Esophagus squamous epithelium (tissue), 5 donors: ENCODE results near the gene ANKS1B. TPM values are rescaled to one million over a fixed set of nuclear protein-coding genes. Genes with fewer than 3 reads are reported as not detected.

Experiments
- DNase-seq: peaks from one replicate; lab custom pipeline; 2025; lab: John Stamatoyannopoulos, UW
- H3K27ac ChIP-seq, 4 donors: fragments of 200-600 bp; sonication (generic); one replicate each; pipeline ENCODE4 v1.5.1; 2016 to 2019; ENCODE audit warnings: mild to moderate bottlenecking in 1 of 4
- H3K27me3 ChIP-seq, 4 donors: fragments of 200-600 bp; sonication (generic); 1 replicate in 3 of 4; 2 replicates in 1 of 4; pipeline versions ENCODE4 v1.5.1 to v1.6.0; 2017 to 2021; ENCODE audit warnings: antibody characterized with exemption in 1 of 4
- H3K36me3 ChIP-seq, 3 donors: fragments of 200-600 bp; sonication (generic); one replicate each; pipeline ENCODE4 v1.5.1; 2016 to 2019
- H3K4me1 ChIP-seq, 3 donors: fragments of 200-600 bp; sonication (generic); one replicate each; pipeline ENCODE4 v1.5.1; 2017 to 2019
- H3K4me3 ChIP-seq, 4 donors: fragments of 200-600 bp; sonication (generic); 1 replicate in 3 of 4; 2 replicates in 1 of 4; pipeline ENCODE4 v1.5.1; 2016 to 2019; ENCODE audit warnings: mild to moderate bottlenecking in 2 of 4, moderate library complexity in 1 of 4
- H3K9me3 ChIP-seq, 3 donors: fragments of 200-600 bp; sonication (generic); one replicate each; pipeline ENCODE4 v1.5.1; 2016 to 2019
- CTCF ChIP-seq, 6 experiments: fragments of 450-650 bp in 4 of 6; fragments of 200-600 bp in 2 of 6; sonication (generic) in 2 of 6; IDR thresholded peaks; one replicate each; pipeline ENCODE4 v1.5.1; 2016 to 2019; ENCODE audit warnings: antibody characterized with exemption in 6 of 6, mild to moderate bottlenecking in 4 of 6, moderate library complexity in 4 of 6
- POLR2A ChIP-seq, 4 donors: fragments of 450-650 bp; IDR thresholded peaks; one replicate each; pipeline ENCODE4 v1.6.1; 2017; ENCODE audit warnings: antibody characterized with exemption in 4 of 4, mild to moderate bottlenecking in 4 of 4, moderate library complexity in 3 of 4
- WGBS, 2 donors: methylation state at CpG; one replicate each; pipeline ENCODE4 v1.1.5; 2018; 5-methylcytosine and 5-hydroxymethylcytosine counted together
- intact Hi-C: fragments of 100-400 bp; cut with DNase I; formaldehyde crosslinking; loops from one replicate; pipeline ENCODE4 v1.15.0; 2022
- total RNA-seq, 4 donors: library from RNA; depleted of rRNA; stranded (reverse); fragments of >200 nt; gene quantifications; one replicate each; pipeline ENCODE4 v1.1.0, GENCODE V29; 2016
- donor health status: DM: yes; HTN: yes; CAD: no.

Gene ANKS1B
- total RNA-seq, 4 donors from 2014 or later, result 1.6 to 15.8 (median 8.1) TPM

GRCh38 chr12:99079811-99080210 is 904.9 kb downstream of the ANKS1B start:
- no peaks in the 10 kb centered on the region for H3K9me3 ChIP-seq
- TF ChIP-seq POLR2A (IDR thresholded peaks at IDR 0.05) (no peak), CTCF (IDR thresholded peaks at IDR 0.05) (no peak)
- no peak overlapping the region for H3K27ac ChIP-seq
- 91 to 93% methylated on average over 15 of the region's 15 CpGs for WGBS, 2 donors
- no peaks in the 10 kb centered on the region for H3K36me3 ChIP-seq
- no peak for DNase-seq
- H3K27me3 ChIP-seq, result no peaks in the 10 kb centered on the region
- H3K4me3 ChIP-seq, result no peak overlapping the region
- intact Hi-C loops, result no loop called here
- H3K4me1 ChIP-seq, result no peaks in the 10 kb centered on the region

GRCh38 chr12:99068993-99069747 is 915.6 kb downstream of the ANKS1B start:
- DNase-seq, result no peak
- intact Hi-C loops, result no loop called here
- H3K36me3 ChIP-seq, result no peaks in the 10 kb centered on the region
- no peaks in the 10 kb centered on the region for H3K9me3 ChIP-seq
- no peak for TF ChIP-seq CTCF (IDR thresholded peaks at IDR 0.05)
- no peak for TF ChIP-seq POLR2A (IDR thresholded peaks at IDR 0.05)
- no peak overlapping the region for H3K4me3 ChIP-seq
- H3K4me1 ChIP-seq, result no peaks in the 10 kb centered on the region
- 50 to 62% methylated on average over 5 of the region's 5 CpGs for WGBS, 2 donors
- H3K27ac ChIP-seq, result no peak overlapping the region
- H3K27me3 ChIP-seq, result peaks cover 0 to 5% (median 0%) of the 10 kb centered on the region in 4 donors

- Histone ChIP-seq H3K36me3 (no peaks in the 10 kb centered on the region), H3K27me3 (peaks cover 0 to 5% (median 0%) of the 10 kb centered on the region in 4 donors), H3K27ac (no peak overlapping the region), H3K4me3 (no peak overlapping the region), H3K9me3 (no peaks in the 10 kb centered on the region), H3K4me1 (no peaks in the 10 kb centered on the region)
- intact Hi-C loops, result no loop called here
- no peak for TF ChIP-seq CTCF (IDR thresholded peaks at IDR 0.05)
- TF ChIP-seq POLR2A (IDR thresholded peaks at IDR 0.05), result no peak
- 82 to 94% methylated on average over 1 of the region's 1 CpG for WGBS, 2 donors
- no peak for DNase-seq
Measured at GRCh38 chr12:99067171-99067785, 917.5 kb downstream of the ANKS1B start.

- DNase-seq, result no peak
- Histone ChIP-seq H3K4me3 (no peak overlapping the region), H3K36me3 (no peaks in the 10 kb centered on the region), H3K9me3 (no peaks in the 10 kb centered on the region), H3K4me1 (no peaks in the 10 kb centered on the region), H3K27me3 (peaks cover 0 to 5% (median 0%) of the 10 kb centered on the region in 4 donors), H3K27ac (no peak overlapping the region)
- TF ChIP-seq POLR2A (IDR thresholded peaks at IDR 0.05) (no peak), CTCF (IDR thresholded peaks at IDR 0.05) (no peak)
- WGBS, 2 donors, result 43 to 85% methylated on average over 3 of the region's 3 CpGs
- intact Hi-C loops, result no loop called here
Measured at GRCh38 chr12:99066726-99067125, 918.0 kb downstream of the ANKS1B start.

DNA sequence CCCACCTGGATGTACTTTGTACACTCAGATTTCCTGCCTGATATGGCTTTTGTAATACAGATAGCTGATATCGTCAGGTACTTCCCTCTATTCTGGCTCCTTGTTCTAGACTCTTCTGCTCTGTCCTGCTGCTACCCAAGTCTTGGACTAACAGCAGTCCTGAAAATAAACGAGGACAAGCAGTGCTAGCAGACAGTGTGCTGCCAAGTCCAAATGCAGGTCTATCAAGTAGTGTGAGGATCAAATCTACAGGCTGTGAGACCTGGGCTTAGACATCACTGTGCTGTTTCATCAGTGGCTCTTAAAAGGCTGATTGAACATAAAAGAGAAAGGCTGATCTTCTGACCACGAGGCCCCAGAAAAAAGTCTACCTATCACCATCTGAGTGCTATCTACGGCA is 921.6 kb downstream of the ANKS1B start:
- 57 to 68% methylated on average over 3 to 4 of the region's 4 CpGs for WGBS, 2 donors
- intact Hi-C loops, result no loop called here
- TF ChIP-seq CTCF (IDR thresholded peaks at IDR 0.05) (no peak), POLR2A (IDR thresholded peaks at IDR 0.05) (no peak)

More for the DNA sequence above, 921.6 kb downstream of the ANKS1B start:
- H3K4me1 ChIP-seq, result no peaks in the 10 kb centered on the region
- H3K4me3 ChIP-seq, result no peak overlapping the region
- H3K9me3 ChIP-seq, result no peaks in the 10 kb centered on the region
- no peak overlapping the region for H3K27ac ChIP-seq
- no peak for DNase-seq
- no peaks in the 10 kb centered on the region for H3K36me3 ChIP-seq
- no peaks in the 10 kb centered on the region for H3K27me3 ChIP-seq
